ENCODE measurements around the gene KIF4B.
"Not testable (repeated sequence)": the region's sequence is repeated elsewhere in the genome, so short reads cannot be mapped to it uniquely, and the experiment has no call there.

The KIF4B gene

DNA sequence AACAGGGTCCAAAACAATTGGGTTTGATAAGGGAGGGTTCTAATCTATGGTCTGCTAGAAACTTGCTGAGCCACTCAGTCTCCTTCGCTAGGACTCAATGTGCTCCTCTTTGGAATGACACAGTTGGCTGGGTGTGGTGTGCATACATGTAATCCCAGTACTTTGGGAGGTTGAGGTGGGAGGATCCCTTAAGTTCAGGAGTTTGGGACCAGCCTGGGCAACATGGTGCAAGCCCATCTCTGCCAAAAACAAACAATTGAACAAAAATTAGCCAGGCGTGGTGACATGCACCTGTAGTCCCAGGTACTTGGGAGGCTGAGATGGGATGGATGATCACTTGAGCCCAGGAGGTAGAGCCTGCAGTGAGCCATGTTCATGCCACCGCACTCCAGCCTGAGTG, 2.7 kb upstream of the KIF4B start:
- no peak for DNase-seq (ENCODE audit: low spot score)

GRCh38 chr5:155015239-155015638, 1.7 kb downstream of the KIF4B start:
- DNase-seq (ENCODE audit: low spot score), result no peak

GRCh38 chr5:155017610-155018009, 4.1 kb downstream of the KIF4B start:
- DNase-seq (ENCODE audit: low spot score), result no peak

- no peak for DNase-seq (ENCODE audit: low spot score)
Measured at GRCh38 chr5:155019601-155020226, 6.2 kb downstream of the KIF4B start.

- no peak for DNase-seq (ENCODE audit: low spot score)
Measured at GRCh38 chr5:155021842-155022241, 8.3 kb downstream of the KIF4B start.

DNA sequence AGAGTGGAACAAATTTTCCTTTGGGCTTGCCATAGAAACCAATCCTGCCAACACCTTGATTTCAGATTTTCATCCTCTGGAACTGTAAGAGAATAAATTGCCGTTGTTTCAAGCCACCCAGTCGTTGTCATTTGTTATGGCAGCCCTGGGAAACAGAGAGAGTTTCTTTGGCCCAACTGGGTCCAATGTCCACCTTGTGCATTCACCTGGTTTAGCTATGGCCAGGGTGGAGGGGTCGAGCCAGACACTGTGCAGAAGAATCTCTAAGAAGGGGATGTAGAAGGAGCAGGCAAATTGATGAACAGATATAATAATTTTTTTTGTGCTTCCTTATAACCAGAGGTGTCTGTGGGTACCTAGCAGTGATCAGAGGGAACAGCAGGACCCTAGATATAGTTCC, 9.8 kb downstream of the KIF4B start:
- DNase-seq (ENCODE audit: low spot score), result no peak

DNA sequence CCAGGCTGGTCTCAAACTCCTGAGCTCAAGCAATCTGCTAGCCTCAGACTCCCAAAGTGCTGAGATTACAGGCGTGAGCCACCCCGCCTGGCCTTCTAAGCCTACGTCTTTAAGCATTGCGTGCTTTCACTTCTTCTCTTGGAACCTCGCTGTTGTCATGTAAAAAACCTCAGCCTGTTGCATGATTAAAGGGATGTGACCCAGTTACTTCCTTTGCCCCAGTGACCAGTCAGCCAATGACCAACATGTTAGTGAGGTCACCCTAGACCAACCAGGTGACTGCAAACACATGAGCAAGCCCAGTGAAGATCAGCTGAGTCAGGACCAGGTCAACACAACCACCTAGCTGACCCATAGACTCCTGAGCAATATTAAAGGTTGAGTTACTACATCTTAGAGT, 10.5 kb downstream of the KIF4B start:
- DNase-seq (ENCODE audit: low spot score), result peak; percentile 13

GRCh38 chr5:155025895-155026294, 12.3 kb downstream of the KIF4B start:
- DNase-seq (ENCODE audit: low spot score), result no peak

GRCh38 chr5:155027993-155028629, 14.6 kb downstream of the KIF4B start:
- no peak for DNase-seq (ENCODE audit: low spot score)

DNA sequence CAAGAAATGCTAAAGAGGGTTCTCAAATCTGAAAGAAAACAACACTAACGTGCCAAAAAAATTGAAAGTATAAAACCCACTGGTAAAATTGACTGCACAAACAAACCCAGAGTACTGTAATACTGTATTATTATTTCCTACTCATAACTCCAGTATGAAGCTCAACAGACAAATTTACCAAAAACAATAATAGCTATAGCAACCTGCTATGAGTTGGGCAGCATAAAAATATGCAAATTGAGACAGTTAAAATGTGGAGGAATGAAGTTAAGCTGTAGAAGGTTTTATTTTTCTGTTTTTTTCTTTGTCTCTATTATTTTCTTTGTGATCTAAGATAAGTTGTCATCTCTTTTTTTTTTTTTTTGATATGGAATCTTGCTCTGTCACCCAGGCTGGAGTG, 15.7 kb downstream of the KIF4B start:
- DNase-seq (ENCODE audit: low spot score), result no peak

DNA sequence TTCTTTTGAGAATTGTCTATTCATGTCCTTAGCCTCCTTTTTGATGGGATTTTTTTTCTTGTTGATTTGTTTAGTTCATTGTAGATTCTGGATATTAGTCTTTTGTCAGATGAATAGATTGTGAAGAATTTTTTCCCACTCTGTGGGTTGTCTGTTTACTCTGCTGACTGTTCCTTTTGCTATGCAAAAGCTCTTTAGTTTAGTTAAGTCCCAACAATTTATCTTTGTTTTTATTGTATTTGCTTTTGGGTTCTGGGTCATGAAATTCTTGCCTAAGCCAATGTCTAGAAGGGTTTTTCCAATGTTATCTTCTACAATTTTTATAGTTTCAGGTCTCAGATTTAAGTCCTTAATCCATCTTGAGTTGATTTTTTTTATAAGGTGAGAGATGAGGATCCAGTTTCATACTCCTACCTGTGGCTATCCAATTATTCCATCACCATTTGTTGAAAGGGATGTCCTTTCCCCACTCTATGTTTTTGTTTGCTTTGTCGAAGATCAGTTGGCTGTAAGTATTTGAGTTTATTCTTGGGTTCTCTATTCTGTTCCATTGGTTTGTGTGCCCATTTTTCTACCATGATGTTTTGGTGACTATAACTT, 20.7 kb downstream of the KIF4B start:
- DNase-seq (ENCODE audit: low spot score), result not testable (repeated sequence)

- DNase-seq (ENCODE audit: low spot score), result not testable (repeated sequence)
Measured at GRCh38 chr5:155035087-155035486, 21.5 kb downstream of the KIF4B start.

DNA sequence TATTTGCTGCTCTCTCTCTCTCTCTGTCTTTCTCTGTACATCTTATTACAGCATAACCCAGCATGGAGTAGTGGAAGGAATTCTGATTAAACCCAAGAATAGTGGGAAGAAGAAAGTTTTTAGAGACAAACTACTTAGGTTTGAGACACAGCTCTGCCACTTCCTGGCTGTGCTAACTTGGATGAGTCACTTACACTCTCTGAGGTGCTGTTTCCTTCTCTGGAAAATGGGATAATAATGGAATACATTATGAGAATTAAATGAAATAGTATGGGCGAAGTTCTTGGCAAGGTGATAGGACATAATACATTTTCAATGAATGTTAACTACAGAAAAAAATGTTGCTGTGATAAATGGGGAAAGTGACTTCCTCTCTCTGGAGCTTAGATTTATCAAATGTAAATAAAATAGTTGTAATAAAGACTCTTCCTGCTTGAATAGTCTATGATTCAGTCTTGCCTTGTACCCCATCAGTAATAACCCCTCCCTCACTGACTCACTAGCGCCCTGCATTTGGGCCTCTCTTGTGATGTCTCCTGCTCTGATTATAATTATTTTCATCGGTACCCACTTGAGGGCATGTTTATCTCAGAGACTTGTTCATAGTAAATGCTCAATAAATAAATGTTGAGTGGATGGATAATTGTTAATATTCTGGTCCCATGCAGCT, 27.6 kb downstream of the KIF4B start:
- DNase-seq (ENCODE audit: low spot score), result no peak

- DNase-seq (ENCODE audit: low spot score), result no peak
Measured at GRCh38 chr5:155044591-155044990, 31.0 kb downstream of the KIF4B start.

GRCh38 chr5:155046591-155046990, 33.0 kb downstream of the KIF4B start:
- no peak for DNase-seq (ENCODE audit: low spot score)

- no peak for DNase-seq (ENCODE audit: low spot score)
Measured at GRCh38 chr5:155047818-155048217, 34.3 kb downstream of the KIF4B start.

- no peak for DNase-seq (ENCODE audit: low spot score)
Measured at GRCh38 chr5:155049569-155050383, 36.2 kb downstream of the KIF4B start.

DNA sequence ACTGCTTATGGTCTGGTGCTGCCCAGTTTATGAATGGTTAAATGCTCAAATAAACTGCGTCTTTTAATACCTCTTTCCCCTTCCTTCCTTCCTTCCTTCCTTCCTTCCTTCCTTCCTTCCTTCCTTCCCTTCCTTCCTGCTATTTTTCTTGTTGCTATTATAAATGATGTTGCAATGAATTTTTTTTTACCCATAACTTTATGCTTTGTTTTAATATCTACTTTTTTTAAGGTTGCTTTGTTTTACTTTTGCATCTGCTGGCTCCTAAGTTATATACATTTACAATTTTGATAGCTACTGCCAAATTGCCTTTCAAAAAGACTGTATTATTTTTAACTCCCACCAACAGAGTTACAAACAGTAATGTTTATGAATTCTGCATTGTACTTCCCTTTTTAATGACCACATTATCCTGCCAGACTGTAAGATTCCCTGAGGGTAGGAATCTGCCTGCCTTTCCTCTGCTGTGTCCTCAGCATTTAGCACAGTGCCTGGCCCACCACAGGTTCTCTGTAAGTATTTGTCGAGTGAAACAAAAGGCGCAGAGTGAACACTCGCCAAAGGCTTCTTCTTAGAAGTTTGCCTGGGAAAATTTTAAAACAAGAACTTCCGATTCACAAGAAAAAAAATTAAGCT, 36.9 kb downstream of the KIF4B start:
- DNase-seq (ENCODE audit: low spot score), result no peak

DNA sequence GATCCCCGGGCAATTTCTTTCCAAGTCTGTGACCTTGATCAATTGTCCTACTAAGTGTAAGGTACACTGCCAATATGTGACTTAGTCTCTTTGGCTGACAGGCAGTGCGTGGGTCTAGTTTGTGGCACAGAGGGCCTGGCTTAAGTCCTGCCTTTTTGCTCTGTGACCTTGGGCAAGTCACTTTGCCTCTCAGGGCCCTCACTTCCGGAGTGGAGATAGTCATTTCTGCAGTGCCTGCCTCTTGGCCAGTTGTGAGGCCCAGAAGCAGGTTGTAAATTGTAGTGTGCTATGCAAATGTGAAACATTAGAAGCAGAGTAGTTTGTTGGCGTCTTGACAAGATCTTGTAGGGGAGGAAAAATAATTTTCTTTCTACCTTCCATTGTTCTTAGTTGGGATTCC, 39.0 kb downstream of the KIF4B start:
- no peak for DNase-seq (ENCODE audit: low spot score)

- no peak for DNase-seq (ENCODE audit: low spot score)
Measured at GRCh38 chr5:155053501-155053900, 39.9 kb downstream of the KIF4B start.

GRCh38 chr5:155056644-155057269, 43.2 kb downstream of the KIF4B start:
- no peak for DNase-seq (ENCODE audit: low spot score)

Data from globus pallidus (tissue), 1 donor.